WTC11 (cell line): Measurements from ENCODE around the gene CACNG4. TPM values are rescaled to one million over a fixed set of nuclear protein-coding genes. Genes with fewer than 3 reads are reported as not detected.

Experiments
- ATAC-seq: fragments of 200-7000 bp; cut with Tn5 transposase; 2 replicates; pipeline ENCODE4 v1.10.0; 2021; ENCODE audit warnings: mild to moderate bottlenecking, moderate library complexity
- CTCF ChIA-PET: fragments of 300-600 bp; sonication (Branson Sonifier 250); formaldehyde crosslinking; loops from one replicate; lab custom pipeline; 2021; ENCODE audit warnings: antibody characterized with exemption; lab: Charles Lee
- POLR2A ChIA-PET: fragments of 350-600 bp; sonication (Branson Sonifier 250); formaldehyde crosslinking; loops from one replicate; lab custom pipeline; 2021; ENCODE audit warnings: antibody characterized with exemption; lab: Charles Lee
- DNase-seq: peaks from one replicate; pipeline ENCODE4 v3.0.0; 2021; ENCODE audit warnings: low spot score
- H3K27ac Mint-ChIP-seq: 2 replicates; pipeline ENCODE4 v1.8.0; 2021; ENCODE audit warnings: mixed read lengths
- H3K27me3 Mint-ChIP-seq: 2 replicates; pipeline ENCODE4 v1.8.0; 2021; ENCODE audit warnings: low read depth, mild to moderate bottlenecking, moderate library complexity, mixed read lengths
- H3K36me3 Mint-ChIP-seq: 2 replicates; pipeline ENCODE4 v1.8.0; 2021; ENCODE audit warnings: mixed read lengths
- H3K4me1 Mint-ChIP-seq: 2 replicates; pipeline ENCODE4 v1.8.0; 2022; ENCODE audit warnings: mixed read lengths
- H3K4me3 Mint-ChIP-seq: 2 replicates; pipeline ENCODE4 v1.8.0; 2021; ENCODE audit warnings: mild to moderate bottlenecking, moderate library complexity, mixed read lengths
- H3K9me3 Mint-ChIP-seq: 2 replicates; pipeline ENCODE4 v1.8.0; 2021; ENCODE audit warnings: mixed read lengths
- ARID4B ChIP-seq: sonication (generic); formaldehyde crosslinking; IDR thresholded peaks from 2 replicates; pipeline ENCODE4 v1.8.0; 2023; ENCODE audit warnings: missing genetic modification reagents, mild to moderate bottlenecking, borderline replicate concordance
- ATF1 ChIP-seq: sonication (generic); formaldehyde crosslinking; IDR thresholded peaks from 2 replicates; pipeline ENCODE4 v1.8.1; 2023; ENCODE audit warnings: mild to moderate bottlenecking, moderate library complexity, missing genetic modification reagents
- EMX1 ChIP-seq: fragments of 250-450 bp; sonication (Bioruptor Pico); IDR thresholded peaks from 2 replicates; pipeline ENCODE4 v1.8.0; 2021; ENCODE audit warnings: mild to moderate bottlenecking
- FOXJ3 ChIP-seq: sonication (generic); formaldehyde crosslinking; IDR thresholded peaks from 2 replicates; pipeline ENCODE4 v1.9.0; 2021; ENCODE audit warnings: missing genetic modification reagents, mild to moderate bottlenecking, borderline replicate concordance
- FOXP1 ChIP-seq: sonication (generic); formaldehyde crosslinking; IDR thresholded peaks from 2 replicates; pipeline ENCODE4 v1.8.0; 2022; ENCODE audit warnings: missing genetic modification reagents, mild to moderate bottlenecking, moderate library complexity, borderline replicate concordance
- FOXP4 ChIP-seq: sonication (generic); formaldehyde crosslinking; IDR thresholded peaks from 2 replicates; pipeline ENCODE4 v1.8.0; 2022; ENCODE audit warnings: mild to moderate bottlenecking, missing genetic modification reagents
- GABPB1 ChIP-seq: sonication (generic); formaldehyde crosslinking; IDR thresholded peaks from 2 replicates; pipeline ENCODE4 v1.8.1; 2023; ENCODE audit warnings: mild to moderate bottlenecking, missing genetic modification reagents
- JAZF1 ChIP-seq: fragments of 250-450 bp; sonication (Bioruptor Pico); IDR thresholded peaks from 2 replicates; pipeline ENCODE4 v1.9.0; 2021; ENCODE audit warnings: moderate library complexity, mild to moderate bottlenecking, inconsistent platforms
- JUN ChIP-seq: sonication (generic); formaldehyde crosslinking; IDR thresholded peaks from 2 replicates; pipeline ENCODE4 v1.8.0; 2023; ENCODE audit warnings: mild to moderate bottlenecking, missing genetic modification reagents
- KAT7 ChIP-seq: sonication (generic); formaldehyde crosslinking; IDR thresholded peaks from 2 replicates; pipeline ENCODE4 v1.8.1; 2023; ENCODE audit warnings: missing genetic modification reagents, mild to moderate bottlenecking, borderline replicate concordance
- OVOL2 ChIP-seq: fragments of 250-450 bp; sonication (Bioruptor Pico); IDR thresholded peaks from 2 replicates; pipeline ENCODE4 v1.9.0; 2021; ENCODE audit warnings: mild to moderate bottlenecking, borderline replicate concordance
- SMAD3 ChIP-seq: sonication (generic); formaldehyde crosslinking; IDR thresholded peaks from 2 replicates; pipeline ENCODE4 v1.8.0; 2022; ENCODE audit warnings: missing genetic modification reagents, mild to moderate bottlenecking, borderline replicate concordance
- TCF7 ChIP-seq: sonication (generic); formaldehyde crosslinking; IDR thresholded peaks from 2 replicates; pipeline ENCODE4 v1.8.0; 2022; ENCODE audit warnings: mild to moderate bottlenecking, low read depth, missing genetic modification reagents, moderate library complexity
- USF1 ChIP-seq: sonication (generic); formaldehyde crosslinking; IDR thresholded peaks from 2 replicates; pipeline ENCODE4 v1.8.0; 2022; ENCODE audit warnings: mild to moderate bottlenecking, missing genetic modification reagents
- ZNF121 ChIP-seq: sonication (generic); formaldehyde crosslinking; IDR thresholded peaks from 2 replicates; pipeline ENCODE4 v1.8.0; 2023; ENCODE audit warnings: missing genetic modification reagents
- ZNF423 ChIP-seq: fragments of 250-450 bp; sonication (Bioruptor Pico); IDR thresholded peaks from 2 replicates; pipeline ENCODE4 v2.1.2; 2022; ENCODE audit warnings: mild to moderate bottlenecking, moderate library complexity
- total RNA-seq: library from RNA; stranded (reverse); gene quantifications from 3 replicates; pipeline ENCODE4 v1.2.3, GENCODE V29; 2021
- TF ChIP-seq, protein P1 (sequence below): fragments of 250-450 bp; sonication (Bioruptor Pico); conservative IDR thresholded peaks from 2 replicates; pipeline ENCODE4 v1.9.0; 2021; ENCODE audit warnings: mild to moderate bottlenecking
- TF ChIP-seq, protein P2 (sequence below): sonication (generic); formaldehyde crosslinking; IDR thresholded peaks from 2 replicates; pipeline ENCODE4 v1.8.1; 2023; ENCODE audit warnings: mild to moderate bottlenecking, missing genetic modification reagents, moderate library complexity
- TF ChIP-seq, protein P3 (sequence below): sonication (generic); formaldehyde crosslinking; conservative IDR thresholded peaks from 2 replicates; pipeline ENCODE4 v1.8.1; 2022; ENCODE audit warnings: mild to moderate bottlenecking, missing genetic modification reagents

The CACNG4 gene
- total RNA-seq, 1 experiment from 2014 or later, result 3.4 TPM

DNA sequence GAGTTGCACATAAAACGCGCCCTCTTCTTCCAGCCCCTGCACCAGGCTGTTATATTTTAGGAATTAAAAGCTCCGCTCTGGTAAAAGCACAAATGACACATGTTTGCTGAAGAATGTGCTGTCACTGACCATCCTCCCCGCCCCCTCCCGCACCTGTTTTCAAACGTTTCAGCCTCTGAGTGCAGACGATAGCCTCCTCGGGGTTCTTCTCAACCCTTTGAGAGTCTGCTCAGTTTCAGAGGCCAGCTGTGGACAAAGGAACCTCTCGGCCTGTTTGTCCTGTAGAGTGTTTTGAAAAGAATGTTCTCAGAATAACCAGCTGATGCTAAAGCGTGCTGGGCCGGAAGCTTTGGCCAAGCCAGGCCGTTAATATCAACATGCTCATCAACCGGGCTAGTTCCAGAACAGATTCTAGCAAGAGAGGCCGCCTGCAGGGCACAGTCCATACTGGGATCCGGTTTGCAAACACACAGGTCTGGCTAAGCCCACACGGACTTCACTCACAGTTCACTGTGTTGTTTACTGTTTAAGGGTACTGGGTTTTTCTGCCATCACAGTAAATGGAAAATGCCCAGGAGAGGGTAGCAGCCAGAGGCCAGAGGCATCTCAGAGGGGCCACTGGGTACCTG, 6.4 kb upstream of the CACNG4 start (continued):
- no peak for TF ChIP-seq FOXP1 (CRISPR knock-in tag)
- no peak for TF ChIP-seq ATF1
- TF ChIP-seq FOXJ3 (CRISPR knock-in tag), result no peak
- TF ChIP-seq, all 79 proteins: peak for 0

DNA sequence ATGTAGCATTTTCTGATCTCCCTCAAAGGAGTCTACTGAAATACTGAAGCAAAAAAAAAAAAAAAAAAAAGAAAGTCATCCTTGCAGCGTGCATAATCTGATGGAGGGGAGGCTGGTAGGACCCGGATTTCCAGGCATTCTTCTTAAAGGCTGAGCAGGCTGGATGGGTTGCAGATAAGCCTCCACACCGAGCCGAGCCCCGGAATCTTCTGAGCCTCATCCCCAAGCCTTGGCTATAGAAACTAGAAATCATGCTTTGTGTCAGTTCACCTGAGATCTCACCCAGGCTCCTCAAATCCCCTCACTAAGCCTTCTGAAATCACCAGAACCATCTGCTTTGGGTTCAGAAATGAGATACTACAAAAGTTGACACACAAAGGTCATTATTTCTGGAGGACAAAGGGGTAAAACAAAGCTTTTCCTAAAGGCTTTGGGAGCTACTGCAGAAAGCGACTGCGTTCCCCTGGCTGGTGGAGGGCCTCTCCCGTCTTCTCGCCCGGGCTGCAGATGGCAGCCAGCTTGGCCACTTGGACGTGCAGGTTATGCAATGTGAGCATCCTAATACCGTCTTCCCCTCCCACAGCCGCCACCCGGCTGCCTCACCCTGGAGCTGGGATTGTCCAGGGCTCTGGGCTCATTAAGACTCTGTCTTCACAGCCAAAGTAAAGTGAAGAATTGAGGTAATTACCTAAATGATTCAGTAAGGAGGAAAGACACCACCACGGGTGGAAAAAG, 4.7 kb upstream of the CACNG4 start:
- TF ChIP-seq, protein P1, sequence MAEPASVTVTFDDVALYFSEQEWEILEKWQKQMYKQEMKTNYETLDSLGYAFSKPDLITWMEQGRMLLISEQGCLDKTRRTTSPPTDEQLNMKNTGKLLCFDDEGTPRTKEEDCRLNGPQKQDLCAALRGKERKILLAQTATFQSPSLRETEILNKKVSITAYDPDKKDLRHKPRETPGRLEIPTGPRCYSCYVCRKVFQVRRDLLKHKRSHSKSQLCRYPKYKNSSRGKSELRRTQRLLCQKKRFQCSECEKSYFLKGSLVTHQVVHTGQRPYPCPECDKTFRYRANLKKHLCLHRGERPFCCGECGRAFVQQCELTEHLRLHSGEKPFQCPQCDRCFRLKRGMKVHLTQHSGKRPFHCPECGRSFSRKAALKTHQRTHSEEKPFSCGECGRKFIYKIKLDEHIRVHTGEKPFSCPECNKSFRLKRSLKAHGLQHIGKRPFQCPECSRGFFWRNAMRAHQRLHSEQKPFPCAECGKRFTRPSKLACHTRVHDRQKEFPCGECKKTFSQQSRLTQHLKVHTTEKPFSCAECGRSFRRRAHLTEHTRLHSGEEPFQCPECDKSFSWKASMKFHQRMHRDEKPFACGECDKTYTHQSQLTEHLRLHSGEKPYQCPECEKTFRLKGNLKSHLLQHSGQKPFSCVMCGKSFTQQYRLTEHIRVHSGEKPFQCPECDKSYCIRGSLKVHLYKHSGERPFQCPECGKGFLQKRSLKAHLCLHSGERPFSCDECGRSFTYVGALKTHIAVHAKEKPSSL (CRISPR knock-in tag), result no peak
- TF ChIP-seq, protein P2, sequence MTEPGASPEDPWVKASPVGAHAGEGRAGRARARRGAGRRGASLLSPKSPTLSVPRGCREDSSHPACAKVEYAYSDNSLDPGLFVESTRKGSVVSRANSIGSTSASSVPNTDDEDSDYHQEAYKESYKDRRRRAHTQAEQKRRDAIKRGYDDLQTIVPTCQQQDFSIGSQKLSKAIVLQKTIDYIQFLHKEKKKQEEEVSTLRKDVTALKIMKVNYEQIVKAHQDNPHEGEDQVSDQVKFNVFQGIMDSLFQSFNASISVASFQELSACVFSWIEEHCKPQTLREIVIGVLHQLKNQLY (CRISPR knock-in tag), result no peak
- TF ChIP-seq EMX1 (CRISPR knock-in tag), result no peak
- TF ChIP-seq JAZF1 (CRISPR knock-in tag), result no peak
- TF ChIP-seq GABPB1 (CRISPR knock-in tag), result no peak
- TF ChIP-seq ZNF423 (CRISPR knock-in tag), result no peak
- TF ChIP-seq ATF1, result no peak
- TF ChIP-seq KAT7 (CRISPR knock-in tag), result no peak
- no peak for TF ChIP-seq OVOL2 (CRISPR knock-in tag)
- TF ChIP-seq ARID4B (CRISPR knock-in tag), result no peak
- TF ChIP-seq, protein P3, sequence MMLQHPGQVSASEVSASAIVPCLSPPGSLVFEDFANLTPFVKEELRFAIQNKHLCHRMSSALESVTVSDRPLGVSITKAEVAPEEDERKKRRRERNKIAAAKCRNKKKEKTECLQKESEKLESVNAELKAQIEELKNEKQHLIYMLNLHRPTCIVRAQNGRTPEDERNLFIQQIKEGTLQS (CRISPR knock-in tag), result no peak
- TF ChIP-seq SMAD3, result no peak
- no peak for TF ChIP-seq FOXP4 (CRISPR knock-in tag)
- no peak for TF ChIP-seq USF1 (CRISPR knock-in tag)
- no peak for TF ChIP-seq TCF7
- no peak for TF ChIP-seq JUN (CRISPR knock-in tag)
- no peak for TF ChIP-seq ZNF121 (CRISPR knock-in tag)
- ChIA-PET POLR2A (no interaction called here), CTCF (interaction anchor here (1.4 kb wide), 1 partner anchor 232 kb away, joined by 5 read pairs; no protein-coding TSS in a partner anchor)
- peaks cover 28% of the 10 kb centered on the region for H3K4me1 Mint-ChIP-seq
- peaks cover 26% of the 10 kb centered on the region for H3K27me3 Mint-ChIP-seq
- no peaks in the 10 kb centered on the region for H3K9me3 Mint-ChIP-seq
- DNase-seq (no peak), ATAC-seq (no peak)
- no peaks in the 10 kb centered on the region for H3K36me3 Mint-ChIP-seq
- no peak overlapping the region for H3K27ac Mint-ChIP-seq
- no peak overlapping the region for H3K4me3 Mint-ChIP-seq
